HuH-7.5 (cell line): Measurements from ENCODE around the gene TSPAN18.

Experiments used
- DNase-seq: peaks from one replicate; pipeline ENCODE4 v3.0.0; 2011; ENCODE audit warnings: low spot score

Gene TSPAN18

GRCh38 chr11:44797051-44797450 lies 70.3 kb downstream of the TSPAN18 start:
- no peak for DNase-seq

GRCh38 chr11:44797886-44798606 lies 71.3 kb downstream of the TSPAN18 start:
- DNase-seq = no peak

GRCh38 chr11:44798607-44798972 lies 71.8 kb downstream of the TSPAN18 start:
- no peak for DNase-seq

- no peak for DNase-seq
These were observed 72.2 kb downstream of the TSPAN18 start for GRCh38 chr11:44799012-44799411.

GRCh38 chr11:44802347-44802746 lies 75.6 kb downstream of the TSPAN18 start:
- no peak for DNase-seq

- no peak for DNase-seq
These were observed 76.2 kb downstream of the TSPAN18 start for GRCh38 chr11:44803009-44803408.

GRCh38 chr11:44804449-44805437 lies 78.0 kb downstream of the TSPAN18 start:
- DNase-seq = no peak

- no peak for DNase-seq
These were observed 78.8 kb downstream of the TSPAN18 start for GRCh38 chr11:44805596-44805995.

GRCh38 chr11:44808053-44808753 lies 81.4 kb downstream of the TSPAN18 start:
- no peak for DNase-seq

- DNase-seq = no peak
These were observed 82.5 kb downstream of the TSPAN18 start for GRCh38 chr11:44809283-44809682.

GRCh38 chr11:44811841-44812448 lies 85.2 kb downstream of the TSPAN18 start:
- no peak for DNase-seq

GRCh38 chr11:44812971-44813370 lies 86.2 kb downstream of the TSPAN18 start:
- no peak for DNase-seq

- no peak for DNase-seq
These were observed 86.6 kb downstream of the TSPAN18 start for GRCh38 chr11:44813401-44813800.

GRCh38 chr11:44814881-44815592 lies 88.3 kb downstream of the TSPAN18 start:
- DNase-seq = no peak

GRCh38 chr11:44815917-44816456 lies 89.2 kb downstream of the TSPAN18 start:
- no peak for DNase-seq

GRCh38 chr11:44816761-44817160 lies 90.0 kb downstream of the TSPAN18 start:
- no peak for DNase-seq

GRCh38 chr11:44817207-44817949 lies 90.6 kb downstream of the TSPAN18 start:
- DNase-seq = no peak

GRCh38 chr11:44818110-44818509 lies 91.3 kb downstream of the TSPAN18 start:
- no peak for DNase-seq

GRCh38 chr11:44819346-44819745 lies 92.6 kb downstream of the TSPAN18 start:
- no peak for DNase-seq

GRCh38 chr11:44822369-44822768 lies 95.6 kb downstream of the TSPAN18 start:
- DNase-seq = no peak
